Activated naive CD8-positive, alpha-beta T cell treated with anti-CD3 and anti-CD28 coated beads, Interleukin-2, amount 50 U/mL, for 16 hours (primary cell): ENCODE data around the gene TEDC2.
"Not testable (repeated sequence)": the region's sequence is repeated elsewhere in the genome, so short reads cannot be mapped to it uniquely, and the experiment has no call there.

ENCODE experiments used
- DNase-seq: peaks from one replicate; pipeline ENCODE4 v3.0.0-alpha.2; 2020; ENCODE audit warnings: low read depth, low spot score

The TEDC2 gene

GRCh38 chr16:2438121-2438520 is 21.8 kb upstream of the TEDC2 start:
- DNase-seq, result no peak

GRCh38 chr16:2439598-2439997 is 20.3 kb upstream of the TEDC2 start:
- DNase-seq, result no peak

DNA sequence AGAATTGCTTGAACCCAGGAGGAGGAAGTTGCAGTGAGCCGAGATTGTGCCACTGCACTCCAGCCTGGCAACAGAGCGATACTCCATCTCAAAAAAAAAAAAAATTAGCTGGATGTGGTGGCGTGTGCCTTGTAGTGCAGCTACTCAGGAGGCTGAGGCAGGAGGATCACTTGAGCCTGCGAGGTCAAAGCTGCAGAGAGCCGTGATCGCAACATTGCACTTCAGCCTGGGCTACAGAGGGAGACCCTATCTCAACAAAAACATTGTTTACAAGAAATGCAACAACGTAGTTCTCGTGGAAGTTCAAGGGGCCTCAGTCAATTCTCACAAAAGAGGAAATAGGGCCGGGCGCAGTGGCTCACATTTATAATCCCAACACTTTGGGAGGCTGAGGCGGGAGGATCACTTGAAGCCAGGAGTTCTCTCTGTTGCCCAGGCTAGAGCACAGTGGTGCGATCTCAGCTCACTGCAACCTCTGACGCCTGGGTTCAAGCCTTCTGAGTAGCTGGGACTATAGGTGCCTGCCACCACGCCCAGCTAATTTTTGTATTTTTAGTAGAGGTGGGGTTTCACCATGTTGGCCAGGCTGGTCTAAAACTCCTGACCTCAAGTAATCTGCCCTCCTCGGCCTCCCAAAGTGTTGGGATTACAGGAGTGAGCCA is 18.6 kb upstream of the TEDC2 start:
- not testable (repeated sequence) for DNase-seq

DNA sequence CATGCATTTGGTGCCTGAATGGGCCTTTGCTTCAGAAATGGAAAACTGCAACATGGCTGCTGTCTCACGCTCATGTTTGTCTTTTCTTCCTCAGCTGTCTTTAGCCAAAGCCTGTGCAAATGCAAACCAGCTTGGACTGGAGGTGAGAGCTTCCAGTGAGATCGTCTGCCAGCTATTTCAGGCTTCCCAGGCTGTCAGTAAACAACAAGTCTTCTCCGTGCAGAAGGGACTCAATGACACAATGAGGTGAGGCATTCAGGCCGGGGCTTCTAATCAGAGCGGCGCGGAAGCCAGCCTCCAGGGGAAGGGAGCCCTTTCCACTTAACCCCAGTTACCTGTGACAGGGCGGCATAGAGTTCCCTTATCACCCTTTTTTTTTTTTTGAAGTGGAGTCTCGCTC is 16.4 kb upstream of the TEDC2 start:
- no peak for DNase-seq

- DNase-seq, result no peak
These were observed 11.9 kb upstream of the TEDC2 start for GRCh38 chr16:2447920-2448583.

- DNase-seq, result no peak
These were observed 10.8 kb upstream of the TEDC2 start for GRCh38 chr16:2449118-2449517.

DNA sequence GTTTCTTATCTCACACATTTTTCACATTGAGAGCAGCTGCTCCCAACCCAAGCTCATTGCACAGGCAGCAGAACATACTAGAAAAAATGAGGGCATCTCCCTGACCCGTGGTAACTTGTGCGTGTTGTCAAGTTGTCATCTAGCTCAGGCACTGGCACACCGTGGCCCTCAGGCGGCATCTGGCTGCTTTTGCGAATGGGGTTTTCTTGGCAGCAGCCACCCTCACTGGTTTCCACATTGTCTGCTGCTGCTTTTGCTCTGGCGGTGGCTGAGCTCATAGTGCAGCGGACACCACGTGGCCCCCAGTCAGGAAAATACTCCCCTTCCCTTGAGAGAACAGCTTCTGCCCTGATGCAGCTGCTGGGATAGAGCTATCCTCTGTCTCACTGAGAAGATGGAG is 9.4 kb upstream of the TEDC2 start:
- DNase-seq, result no peak

DNA sequence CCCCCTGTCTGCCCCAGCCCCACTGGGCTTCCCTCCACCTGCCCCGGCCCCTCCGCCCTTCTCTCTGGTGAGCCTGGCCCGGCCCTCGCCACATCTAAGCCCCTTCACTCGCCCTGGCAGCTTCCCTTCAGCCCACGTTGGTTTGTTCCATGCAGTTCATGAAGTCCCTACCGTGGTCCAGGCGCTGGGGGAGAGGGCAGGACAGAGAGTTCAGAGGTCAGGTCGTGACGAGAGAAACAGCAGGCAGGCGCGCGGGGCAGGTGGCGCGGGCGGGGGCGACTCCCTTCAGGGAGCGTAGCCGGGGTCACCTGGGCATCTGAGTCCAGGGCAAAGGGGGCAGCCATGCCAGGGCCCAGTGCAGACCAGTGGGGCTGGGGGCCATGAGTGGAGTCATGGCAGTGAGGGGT is 8.9 kb upstream of the TEDC2 start:
- no peak for DNase-seq

- no peak for DNase-seq
These were observed 8.0 kb upstream of the TEDC2 start for GRCh38 chr16:2451851-2452320.

GRCh38 chr16:2452650-2453049 is 7.3 kb upstream of the TEDC2 start:
- no peak for DNase-seq

GRCh38 chr16:2455081-2455845 is 4.6 kb upstream of the TEDC2 start:
- no peak for DNase-seq

DNA sequence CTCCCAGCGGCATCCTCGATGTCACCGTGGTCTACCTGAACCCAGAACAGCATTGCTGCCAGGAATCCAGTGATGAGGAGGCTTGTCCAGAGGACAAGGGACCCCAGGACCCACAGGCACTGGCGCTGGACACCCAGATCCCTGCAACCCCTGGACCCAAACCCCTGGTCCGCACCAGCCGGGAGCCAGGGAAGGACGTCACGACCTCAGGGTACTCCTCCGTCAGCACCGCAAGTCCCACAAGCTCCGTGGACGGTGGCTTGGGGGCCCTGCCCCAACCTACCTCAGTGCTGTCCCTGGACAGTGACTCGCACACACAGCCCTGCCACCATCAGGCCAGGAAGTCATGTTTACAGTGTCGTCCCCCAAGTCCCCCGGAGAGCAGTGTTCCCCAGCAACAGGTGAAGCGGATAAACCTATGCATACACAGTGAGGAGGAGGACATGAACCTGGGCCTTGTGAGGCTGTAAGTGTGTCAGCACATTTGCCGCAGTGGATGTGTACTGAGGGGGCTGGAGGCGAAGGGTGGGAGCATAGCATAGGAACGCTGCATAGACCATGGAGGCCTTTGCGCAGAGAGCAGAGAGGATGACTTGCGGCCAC is 3.3 kb upstream of the TEDC2 start:
- no peak for DNase-seq

- DNase-seq, result no peak
These were observed 2.6 kb upstream of the TEDC2 start for GRCh38 chr16:2457267-2457666.

DNA sequence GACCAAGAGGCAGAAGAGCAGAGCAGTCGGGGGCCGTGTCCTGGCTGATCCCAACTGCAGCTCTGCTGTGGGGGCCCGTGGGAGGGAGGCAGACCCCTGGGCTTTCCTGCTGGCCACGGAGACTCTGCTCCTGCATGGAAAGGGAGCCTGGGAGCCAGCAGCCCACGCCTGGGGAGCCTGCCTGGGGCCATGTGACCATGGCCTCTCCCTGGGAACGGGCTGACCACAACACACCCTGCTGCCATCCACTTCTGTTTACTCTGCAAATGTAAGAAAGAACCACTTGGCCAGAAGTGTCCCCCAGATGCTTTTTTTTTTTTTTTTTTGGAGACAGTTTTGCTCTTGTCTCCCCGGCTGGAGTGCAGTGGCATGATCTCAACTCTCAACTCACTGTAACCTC is 2.0 kb upstream of the TEDC2 start:
- no peak for DNase-seq

- DNase-seq, result no peak
These were observed 842 bp upstream of the TEDC2 start for GRCh38 chr16:2458887-2459646.

GRCh38 chr16:2460391-2460713 is 443 bp downstream of the TEDC2 start:
- no peak for DNase-seq

- DNase-seq, result no peak
These were observed 1.0 kb downstream of the TEDC2 start for GRCh38 chr16:2460916-2461315.

DNA sequence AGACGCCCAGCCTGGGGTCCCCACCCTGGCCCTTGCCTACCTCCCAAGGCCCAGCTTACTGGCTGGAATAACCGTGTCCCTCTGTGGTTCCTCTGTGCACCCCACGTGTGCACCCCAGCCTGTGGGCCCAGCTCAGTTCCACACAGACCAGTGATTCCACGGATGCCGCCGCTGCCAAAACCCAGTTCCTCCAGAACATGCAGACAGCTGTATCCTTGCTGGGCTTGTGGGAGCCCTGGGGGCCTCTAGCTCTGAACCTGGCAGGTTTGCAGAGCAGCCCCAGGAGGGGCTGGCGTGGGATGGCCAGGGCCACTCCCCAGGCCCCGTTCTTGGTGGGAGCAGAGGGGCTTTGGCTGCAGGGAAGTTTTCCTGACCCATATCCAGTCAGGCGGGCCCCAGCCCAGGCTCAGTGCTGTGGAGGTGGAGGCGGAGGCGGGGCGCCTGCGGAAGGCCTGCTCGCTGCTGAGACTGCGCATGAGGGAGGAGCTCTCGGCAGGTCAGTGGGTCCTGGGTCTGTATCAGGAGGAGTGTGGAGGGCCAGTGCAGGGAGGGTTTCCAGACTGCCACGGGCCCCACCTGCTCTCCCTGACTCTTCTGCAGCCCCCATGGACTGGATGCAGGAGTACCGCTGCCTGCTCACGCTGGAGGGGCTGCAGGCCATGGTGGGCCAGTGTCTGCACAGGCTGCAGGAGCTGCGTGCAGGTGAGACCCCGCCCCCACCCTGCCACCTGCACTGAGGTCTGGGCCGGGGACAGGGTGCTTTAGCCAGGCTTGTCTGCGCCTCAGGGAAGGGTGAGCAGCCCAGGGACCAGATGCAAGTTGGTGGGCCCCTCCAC is 2.3 kb downstream of the TEDC2 start:
- no peak for DNase-seq

DNA sequence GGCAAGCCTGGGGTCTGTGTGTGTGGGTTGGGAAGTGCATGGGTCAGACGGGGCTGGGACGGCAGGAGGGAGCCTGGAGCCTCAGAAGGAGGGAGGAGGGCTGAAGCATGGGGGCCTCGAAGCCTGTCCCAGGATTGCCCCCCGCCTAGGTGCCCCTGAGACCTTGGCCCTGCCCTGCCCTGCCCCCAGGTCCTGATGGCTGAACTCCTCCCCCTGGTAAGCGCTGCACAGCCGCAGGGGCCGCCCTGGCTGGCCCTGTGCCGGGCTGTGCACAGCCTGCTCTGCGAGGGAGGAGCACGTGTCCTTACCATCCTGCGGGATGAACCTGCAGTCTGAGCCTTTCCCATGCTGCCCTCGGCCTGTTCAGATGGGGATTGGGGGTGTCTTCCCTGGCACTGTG is 4.4 kb downstream of the TEDC2 start:
- no peak for DNase-seq

DNA sequence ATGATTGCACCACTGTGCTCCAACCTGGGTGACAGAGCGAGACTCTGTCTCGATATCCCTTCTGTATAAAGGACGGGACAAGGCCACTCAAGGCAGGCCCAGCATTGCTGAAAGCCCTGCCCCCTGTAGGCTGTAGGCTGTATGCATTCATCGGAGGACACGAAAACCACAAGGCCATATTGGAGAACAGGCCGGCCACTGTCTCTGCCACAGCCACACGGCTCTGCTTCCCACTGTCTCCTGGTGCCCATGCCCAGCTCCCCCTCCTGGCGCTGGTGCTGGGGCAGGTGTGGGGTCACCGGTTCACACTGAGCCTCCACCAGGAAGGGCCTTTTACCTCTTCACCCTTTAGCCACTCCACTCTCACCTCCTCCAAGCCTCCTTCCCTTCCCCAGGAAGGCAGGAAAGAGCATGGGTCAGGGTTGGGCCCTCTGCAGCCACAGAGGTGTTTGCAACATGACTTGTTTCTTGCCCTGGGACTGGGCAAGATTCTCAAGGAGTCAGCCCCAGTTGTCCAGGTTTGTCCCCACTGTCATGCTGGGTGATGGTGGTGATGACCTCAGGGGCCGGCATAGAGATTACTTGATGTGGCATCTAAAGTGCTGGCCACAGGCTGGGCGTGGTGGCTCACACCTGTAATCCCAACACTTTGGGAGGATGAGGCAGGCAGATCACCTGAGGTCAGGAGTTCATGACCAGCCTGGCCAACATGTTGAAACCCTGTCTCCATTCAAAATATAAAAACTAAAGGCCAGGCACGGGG is 5.9 kb downstream of the TEDC2 start:
- DNase-seq, result no peak
